Liver (tissue), 9 donors: ENCODE results near the gene CEP295NL. TPM values are rescaled to one million over a fixed set of nuclear protein-coding genes. Genes with fewer than 3 reads are reported as not detected.
"Not testable (repeated sequence)": the region's sequence is repeated elsewhere in the genome, so short reads cannot be mapped to it uniquely, and the experiment has no call there.

Experiments used
- DNase-seq: peaks from one replicate; pipeline ENCODE4 v3.0.0-alpha.2; 2017; ENCODE audit warnings: low spot score
- H3K27ac ChIP-seq, 2 donors: one replicate each; pipeline ENCODE4 v1.7.0; 2013; ENCODE audit warnings: inconsistent platforms in 2 of 2, low read length in 2 of 2, control low read depth in 1 of 2, low read depth in 1 of 2, mild to moderate bottlenecking in 1 of 2
- H3K27me3 ChIP-seq, 4 donors: one replicate each; pipeline versions ENCODE4 v1.6.1 to v1.7.0; 2013; ENCODE audit warnings: low read length in 3 of 4, inconsistent platforms in 1 of 4, mild to moderate bottlenecking in 1 of 4, moderate library complexity in 1 of 4; ENCODE audit not compliant: control insufficient read depth in 4 of 4, insufficient read depth in 4 of 4
- H3K36me3 ChIP-seq, 4 donors: one replicate each; pipeline versions ENCODE4 v1.6.1 to v1.7.0; 2013; ENCODE audit warnings: low read length in 3 of 4, mild to moderate bottlenecking in 3 of 4, low read depth in 1 of 4, moderate library complexity in 1 of 4; ENCODE audit not compliant: control insufficient read depth in 4 of 4, insufficient read depth in 3 of 4
- H3K4me1 ChIP-seq, 4 donors: one replicate each; pipeline versions ENCODE4 v1.6.1 to v1.7.0; 2013; ENCODE audit warnings: low read length in 3 of 4, mild to moderate bottlenecking in 3 of 4, moderate library complexity in 1 of 4; ENCODE audit not compliant: control insufficient read depth in 4 of 4, insufficient read depth in 4 of 4
- H3K4me3 ChIP-seq, 3 donors: one replicate each; pipeline versions ENCODE4 v1.6.1 to v1.7.0; 2013; ENCODE audit warnings: low read length in 3 of 3, control low read depth in 1 of 3, low read depth in 1 of 3, mild to moderate bottlenecking in 1 of 3
- H3K9ac ChIP-seq, 2 donors: one replicate each; pipeline ENCODE4 v1.7.0; 2013; ENCODE audit warnings: low read length in 2 of 2, mild to moderate bottlenecking in 2 of 2, moderate library complexity in 2 of 2, control low read depth in 1 of 2, low read depth in 1 of 2
- H3K9me3 ChIP-seq, 4 donors: one replicate each; pipeline versions ENCODE4 v1.6.1 to v1.7.0; 2013; ENCODE audit warnings: low read length in 3 of 4; ENCODE audit not compliant: control insufficient read depth in 4 of 4
- CTCF ChIP-seq: fragments of 150-350 bp; IDR thresholded peaks from 2 replicates; pipeline ENCODE4 v1.5.1; 2017; ENCODE audit warnings: improper control_type of control experiment, low read depth, low read length; ENCODE audit not compliant: missing input control
- EGR1 ChIP-seq, 2 donors: IDR thresholded peaks; 2 replicates each; pipeline ENCODE4 v1.6.1; 2016 to 2018; ENCODE audit warnings: antibody characterized with exemption in 2 of 2, low read depth in 2 of 2
- GABPA ChIP-seq, 2 donors: IDR thresholded peaks in 1 of 2; conservative IDR thresholded peaks in 1 of 2; 2 replicates each; pipeline ENCODE4 v1.6.1; 2016; ENCODE audit warnings: antibody characterized with exemption in 2 of 2, mild to moderate bottlenecking in 1 of 2, moderate library complexity in 1 of 2
- HNF4G ChIP-seq: IDR thresholded peaks from 2 replicates; pipeline ENCODE4 v1.6.1; 2016; ENCODE audit warnings: antibody characterized with exemption
- MAX ChIP-seq: IDR thresholded peaks from 2 replicates; pipeline ENCODE4 v1.6.1; 2016; ENCODE audit warnings: antibody characterized with exemption
- RAD21 ChIP-seq, 2 donors: IDR thresholded peaks; 2 replicates each; pipeline ENCODE4 v1.6.1; 2016; ENCODE audit warnings: antibody characterized with exemption in 2 of 2, mild to moderate bottlenecking in 2 of 2
- REST ChIP-seq: IDR thresholded peaks from 2 replicates; pipeline ENCODE4 v1.6.1; 2016; ENCODE audit warnings: antibody characterized with exemption, mild to moderate bottlenecking
- YY1 ChIP-seq: IDR thresholded peaks from 2 replicates; pipeline ENCODE4 v1.6.1; 2016; ENCODE audit warnings: antibody characterized with exemption, mild to moderate bottlenecking
- ZBTB33 ChIP-seq: IDR thresholded peaks from 2 replicates; pipeline ENCODE4 v1.6.1; 2016; ENCODE audit warnings: antibody characterized with exemption
- WGBS: extraction: QIAGEN DNeasy Blood & Tissue Kit; methylation state at CpG from one replicate; pipeline ENCODE4 v1.1.7; 2013; 5-methylcytosine and 5-hydroxymethylcytosine counted together
- polyA plus RNA-seq, 2 donors: library from polyadenylated mRNA; stranded (reverse) in 1 of 2; unstranded in 1 of 2; fragments of 200-250 nt in 1 of 2; fragments of >200 nt in 1 of 2; fragmentation: Nextera tagmentation in 1 of 2; extraction: Ambion mirVana in 1 of 2; gene quantifications; one replicate each; pipeline versions ENCODE4 v1.2.1 to v1.2.3, GENCODE V29; 2013 to 2015
- total RNA-seq, 2 donors: library from RNA; depleted of rRNA; stranded (reverse); fragments of >200 nt; gene quantifications; one replicate each; pipeline ENCODE4 v1.2.3, GENCODE V29; 2014
- donor health status: healthy.
- donor health status: healthy.
- donor health status: healthy.
- donor health status: healthy.
- donor health status: healthy.

The CEP295NL gene
- total and polyA plus RNA-seq, 4 donors: 0.28 to 1.0 TPM; not detected in 2

- peaks cover 0 to 9% (median 4%) of the 10 kb centered on the region in 4 donors for H3K9me3 ChIP-seq
- DNase-seq: no peak
- no peak overlapping the region for H3K27ac ChIP-seq
These were observed 43.6 kb upstream of the CEP295NL start for GRCh38 chr17:78946631-78947030.

GRCh38 chr17:78946131-78946530 is 43.1 kb upstream of the CEP295NL start:
- no peak overlapping the region for H3K4me3 ChIP-seq
- WGBS: 77% methylated on average over 7 of the region's 7 CpGs
- H3K9me3 ChIP-seq: peaks cover 0 to 9% (median 3%) of the 10 kb centered on the region in 4 donors
- H3K27me3 ChIP-seq: peaks cover 0 to 2% (median 0%) of the 10 kb centered on the region in 4 donors
- no peak overlapping the region for H3K9ac ChIP-seq
- H3K36me3 ChIP-seq: no peaks in the 10 kb centered on the region
- peaks cover 0 to 2% (median 0%) of the 10 kb centered on the region in 4 donors for H3K4me1 ChIP-seq
- no peak for DNase-seq
- TF ChIP-seq HNF4G: no peak
- no peak for TF ChIP-seq REST
- H3K27ac ChIP-seq: no peak overlapping the region

More at GRCh38 chr17:78946631-78947030, 43.6 kb upstream of the CEP295NL start:
- Histone ChIP-seq H3K27me3 (peaks cover 0 to 2% (median 0%) of the 10 kb centered on the region in 4 donors), H3K4me1 (peaks cover 0 to 2% (median 0%) of the 10 kb centered on the region in 4 donors), H3K9ac (no peak overlapping the region), H3K4me3 (no peak overlapping the region), H3K36me3 (no peaks in the 10 kb centered on the region)
- WGBS: 85% methylated on average over 8 of the region's 8 CpGs
- TF ChIP-seq MAX (no peak), EGR1 (IDR thresholded peaks at IDR 0.05; ENCODE audit: low read depth in 2 of 2) (no peak), GABPA (IDR thresholded peaks at IDR 0.05 in 1 of 2, conservative IDR thresholded peaks at IDR 0.05 in 1 of 2) (no peak), RAD21 (IDR thresholded peaks at IDR 0.05) (no peak)

GRCh38 chr17:78945455-78945854 is 42.5 kb upstream of the CEP295NL start:
- H3K27ac ChIP-seq, H3K9me3 ChIP-seq, H3K4me1 ChIP-seq, H3K36me3 ChIP-seq, H3K4me3 ChIP-seq, DNase-seq, H3K9ac ChIP-seq, H3K27me3 ChIP-seq: not testable (repeated sequence)
- 92% methylated on average over 12 of the region's 12 CpGs for WGBS

GRCh38 chr17:78944956-78945355 is 42.0 kb upstream of the CEP295NL start:
- H3K36me3 ChIP-seq: no peaks in the 10 kb centered on the region
- no peak overlapping the region for H3K4me3 ChIP-seq
- no peak for DNase-seq
- H3K9me3 ChIP-seq: no peaks in the 10 kb centered on the region
- no peak overlapping the region for H3K27ac ChIP-seq
- H3K4me1 ChIP-seq: peaks cover 0 to 2% (median 0%) of the 10 kb centered on the region in 4 donors
- no peak overlapping the region for H3K9ac ChIP-seq
- H3K27me3 ChIP-seq: peaks cover 0 to 2% (median 0%) of the 10 kb centered on the region in 4 donors
- WGBS: 79% methylated on average over 10 of the region's 10 CpGs
- TF ChIP-seq ZBTB33 (no peak), CTCF (no peak), GABPA (IDR thresholded peaks at IDR 0.05 in 1 of 2, conservative IDR thresholded peaks at IDR 0.05 in 1 of 2) (no peak), YY1 (no peak), MAX (no peak), RAD21 (IDR thresholded peaks at IDR 0.05) (no peak), EGR1 (IDR thresholded peaks at IDR 0.05; ENCODE audit: low read depth in 2 of 2) (no peak), HNF4G (no peak), REST (no peak)
